H9 (cell line): ENCODE results near the gene ASPG. TPM values are rescaled to one million over a fixed set of nuclear protein-coding genes. Genes with fewer than 3 reads are reported as not detected.
A peak's percentile ranks its signal among the peaks of the same experiment; 100 is the strongest.

Experiments
- DNase-seq: peaks from one replicate; pipeline ENCODE4 v3.0.0-alpha.2; 2017
- H2AFZ ChIP-seq: one replicate; pipeline ENCODE4 v1.6.1; 2013; ENCODE audit warnings: mild to moderate bottlenecking, low read length, control low read depth, moderate library complexity
- H2AK5ac ChIP-seq: 2 replicates; pipeline ENCODE4 v1.6.1; 2013; ENCODE audit warnings: low read length, control low read depth, mixed read lengths; ENCODE audit not compliant: insufficient read length
- H2BK120ac ChIP-seq: one replicate; pipeline ENCODE4 v1.6.1; 2013; ENCODE audit warnings: low read depth, mild to moderate bottlenecking, low read length, control low read depth, inconsistent platforms; ENCODE audit not compliant: poor library complexity, severe bottlenecking
- H2BK12ac ChIP-seq: 2 replicates; pipeline ENCODE4 v1.6.1; 2013; ENCODE audit warnings: low read length, control low read depth, mixed read lengths, low read depth; ENCODE audit not compliant: insufficient read length
- H2BK15ac ChIP-seq: 2 replicates; pipeline ENCODE4 v1.6.1; 2013; ENCODE audit warnings: low read depth, low read length, control low read depth
- H2BK20ac ChIP-seq: one replicate; pipeline ENCODE4 v1.6.1; 2013; ENCODE audit warnings: low read depth, mild to moderate bottlenecking, low read length, control low read depth, inconsistent platforms; ENCODE audit not compliant: poor library complexity, severe bottlenecking
- H2BK5ac ChIP-seq: 2 replicates; pipeline ENCODE4 v1.6.1; 2013; ENCODE audit warnings: low read length, control low read depth, mixed read lengths; ENCODE audit not compliant: insufficient read length
- H3K14ac ChIP-seq: 2 replicates; pipeline ENCODE4 v1.6.1; 2013; ENCODE audit warnings: low read length, control low read depth; ENCODE audit not compliant: insufficient read depth
- H3K18ac ChIP-seq: 2 replicates; pipeline ENCODE4 v1.6.1; 2013; ENCODE audit warnings: low read depth, mild to moderate bottlenecking, mixed read lengths, low read length, control low read depth; ENCODE audit not compliant: insufficient read length
- H3K23ac ChIP-seq: 2 replicates; pipeline ENCODE4 v1.6.1; 2013; ENCODE audit warnings: low read length, control low read depth, mixed read lengths, low read depth; ENCODE audit not compliant: insufficient read length
- H3K23me2 ChIP-seq: 2 replicates; pipeline ENCODE4 v1.6.1; 2013; ENCODE audit warnings: low read depth, mild to moderate bottlenecking, mixed read lengths, low read length, control low read depth; ENCODE audit not compliant: insufficient read length, poor library complexity, severe bottlenecking
- H3K27ac ChIP-seq: 2 replicates; pipeline ENCODE4 v1.5.1; 2013; ENCODE audit warnings: low read length, control low read depth, mixed read lengths, low read depth; ENCODE audit not compliant: insufficient read length
- H3K27me3 ChIP-seq: 2 replicates; pipeline ENCODE4 v1.6.1; 2013; ENCODE audit warnings: low read length, control low read depth, inconsistent platforms; ENCODE audit not compliant: insufficient read depth
- H3K4ac ChIP-seq: 2 replicates; pipeline ENCODE4 v1.6.1; 2013; ENCODE audit warnings: low read depth, mild to moderate bottlenecking, control low read depth, inconsistent platforms, low read length, moderate library complexity
- H3K4me1 ChIP-seq: 2 replicates; pipeline ENCODE4 v1.6.1; 2013; ENCODE audit warnings: low read length, control low read depth, inconsistent platforms; ENCODE audit not compliant: insufficient read depth
- H3K4me2 ChIP-seq: 2 replicates; pipeline ENCODE4 v1.6.1; 2013; ENCODE audit warnings: low read length, control low read depth, mixed read lengths; ENCODE audit not compliant: insufficient read length, insufficient read depth
- H3K56ac ChIP-seq: 2 replicates; pipeline ENCODE4 v1.6.1; 2013; ENCODE audit warnings: low read depth, mild to moderate bottlenecking, mixed read lengths, low read length, control low read depth; ENCODE audit not compliant: insufficient read length
- H3K79me1 ChIP-seq: 2 replicates; pipeline ENCODE4 v1.6.1; 2013; ENCODE audit warnings: low read depth, mild to moderate bottlenecking, moderate library complexity, low read length, control low read depth, inconsistent platforms; ENCODE audit not compliant: insufficient read depth, poor library complexity, severe bottlenecking
- H3K79me2 ChIP-seq: 2 replicates; pipeline ENCODE4 v1.6.1; 2013; ENCODE audit warnings: low read length, control low read depth, inconsistent platforms; ENCODE audit not compliant: insufficient read depth
- H3K9ac ChIP-seq: 2 replicates; pipeline ENCODE4 v1.6.1; 2013; ENCODE audit warnings: low read length, control low read depth, mixed read lengths; ENCODE audit not compliant: insufficient read length; ENCODE audit errors: extremely low read depth
- H3K9me3 ChIP-seq: one replicate; pipeline ENCODE4 v1.6.1; 2013; ENCODE audit warnings: low read depth, low read length, inconsistent platforms; ENCODE audit not compliant: control insufficient read depth
- H3T11ph ChIP-seq: one replicate; pipeline ENCODE4 v1.6.1; 2013; ENCODE audit warnings: mild to moderate bottlenecking, low read length, control low read depth, inconsistent platforms
- H4K20me1 ChIP-seq: one replicate; pipeline ENCODE4 v1.6.1; 2013; ENCODE audit not compliant: control insufficient read depth, insufficient read length, insufficient read depth
- H4K5ac ChIP-seq: 2 replicates; pipeline ENCODE4 v1.6.1; 2013; ENCODE audit warnings: low read depth, mild to moderate bottlenecking, mixed read lengths, low read length, control low read depth; ENCODE audit not compliant: insufficient read length
- H4K8ac ChIP-seq: replicated peaks from 2 replicates; pipeline ENCODE4 v1.6.1; 2013; ENCODE audit warnings: low read length, control low read depth, mixed read lengths, low read depth; ENCODE audit not compliant: insufficient read length
- H4K91ac ChIP-seq: 2 replicates; pipeline ENCODE4 v1.6.1; 2013; ENCODE audit warnings: low read depth, mild to moderate bottlenecking, moderate library complexity, mixed read lengths, low read length, control low read depth; ENCODE audit not compliant: insufficient read length
- H3K27ac Mint-ChIP-seq, 3 experiments: 2 replicates in 2 of 3; 3 replicates in 1 of 3; pipeline ENCODE4 v1.8.0; 2020 to 2021; ENCODE audit warnings: mixed read lengths in 3 of 3, mild to moderate bottlenecking in 1 of 3, moderate library complexity in 1 of 3
- H3K27me3 Mint-ChIP-seq: 2 replicates; pipeline ENCODE4 v1.8.0; 2021; ENCODE audit warnings: low read depth, mild to moderate bottlenecking, moderate library complexity, mixed read lengths
- H3K36me3 Mint-ChIP-seq, 3 experiments: 2 replicates in 2 of 3; 3 replicates in 1 of 3; pipeline ENCODE4 v1.8.0; 2020 to 2021; ENCODE audit warnings: low read depth in 3 of 3, mixed read lengths in 3 of 3; ENCODE audit not compliant: insufficient read depth in 1 of 3
- H3K4me1 Mint-ChIP-seq, 2 experiments: 2 replicates each; pipeline ENCODE4 v1.8.0; 2020; ENCODE audit warnings: mixed read lengths in 2 of 2
- H3K4me3 Mint-ChIP-seq, 2 experiments: 2 replicates in 1 of 2; 3 replicates in 1 of 2; pipeline ENCODE4 v1.8.0; 2020 to 2021; ENCODE audit warnings: mild to moderate bottlenecking in 2 of 2, mixed read lengths in 2 of 2, moderate library complexity in 1 of 2
- H3K9me3 Mint-ChIP-seq, 2 experiments: 2 replicates in 1 of 2; 3 replicates in 1 of 2; pipeline ENCODE4 v1.8.0; 2020; ENCODE audit warnings: mild to moderate bottlenecking in 2 of 2, mixed read lengths in 2 of 2, moderate library complexity in 1 of 2
- CTCF ChIP-seq: fragments of 200-600 bp; sonication (generic); conservative IDR thresholded peaks from 3 replicates; pipeline ENCODE4 v1.8.0; 2021; ENCODE audit warnings: antibody characterized with exemption, mild to moderate bottlenecking
- WGBS: extraction: QIAGEN DNeasy Blood & Tissue Kit; methylation state at CpG from one replicate; pipeline ENCODE4 v1.1.7; 2013; ENCODE audit warnings: missing lambda C conversion rate, low lambda C conversion rate, mixed read lengths; ENCODE audit not compliant: insufficient read length; ENCODE audit errors: extremely low coverage; 5-methylcytosine and 5-hydroxymethylcytosine counted together
- total RNA-seq: library from RNA; stranded (reverse); gene quantifications from 2 replicates; pipeline ENCODE4 v1.2.1, GENCODE V29; 2021

Gene ASPG
- total RNA-seq, 1 experiment from 2014 or later: 0.33 TPM

GRCh38 chr14:104138718-104139459 is 53.4 kb downstream of the ASPG start:
- H2BK5ac ChIP-seq: no peak overlapping the region
- no peak overlapping the region for H2BK120ac ChIP-seq
- no peak overlapping the region for H4K8ac ChIP-seq
- no peaks in the 10 kb centered on the region; the same call in 1 of the 2 replicates for H3K4me1 ChIP-seq
- no peak overlapping the region for H4K91ac ChIP-seq
- no peaks in the 10 kb centered on the region for H3K79me1 ChIP-seq
- H4K5ac ChIP-seq: no peak overlapping the region
- Mint-ChIP-seq H3K4me1 (peaks cover 23 to 34% of the 10 kb centered on the region in 2 experiments), H3K27me3 (peaks cover 32% of the 10 kb centered on the region), H3K27ac (no peak overlapping the region), H3K9me3 (no peaks in the 10 kb centered on the region), H3K36me3 (peaks cover 2 to 13% (median 10%) of the 10 kb centered on the region in 3 experiments; a peak in 6 of 7 replicates), H3K4me3 (peak overlapping the region; percentile 68 to 79)
- H3K9me3 ChIP-seq: no peaks in the 10 kb centered on the region
- H4K20me1 ChIP-seq: peaks cover 2% of the 10 kb centered on the region
- no peak overlapping the region for H3K23ac ChIP-seq
- H3K56ac ChIP-seq: no peak overlapping the region
- peak overlapping the region; percentile 45 for H3K4me2 ChIP-seq
- no peak overlapping the region; the same call in 1 of the 2 replicates for H3K14ac ChIP-seq
- no peak overlapping the region for H2BK15ac ChIP-seq
- no peak overlapping the region for H3K9ac ChIP-seq
- H2BK20ac ChIP-seq: no peak overlapping the region
- DNase-seq: no peak
- H2AK5ac ChIP-seq: no peak overlapping the region
- H3K23me2 ChIP-seq: peaks cover 24% of the 10 kb centered on the region
- no CpG with 5 or more reads among the region's 73 CpGs for WGBS
- H2AFZ ChIP-seq: no peak overlapping the region
- no peak overlapping the region for H3T11ph ChIP-seq
- no peak for TF ChIP-seq CTCF
- no peak overlapping the region for H3K18ac ChIP-seq
- peaks cover 5% of the 10 kb centered on the region; the same call in 1 of the 2 replicates for H3K79me2 ChIP-seq
- no peak overlapping the region for H3K27ac ChIP-seq
- H3K4ac ChIP-seq: no peak overlapping the region
- no peak overlapping the region for H2BK12ac ChIP-seq
- peaks cover 19% of the 10 kb centered on the region for H3K27me3 ChIP-seq
